NT2/D1 (cell line): ENCODE data around the gene CRYBG2.

Experiments
- DNase-seq: peaks from one replicate; pipeline ENCODE4 v3.0.0-alpha.2; 2011; ENCODE audit warnings: low read depth, low spot score
- H3K27me3 ChIP-seq: 2 replicates; pipeline ENCODE4 v1.6.0; 2011; ENCODE audit warnings: mild to moderate bottlenecking; ENCODE audit not compliant: insufficient read length, insufficient read depth
- H3K36me3 ChIP-seq: 2 replicates; pipeline ENCODE4 v1.6.1; 2011; ENCODE audit warnings: mild to moderate bottlenecking, low read length, mixed read lengths; ENCODE audit not compliant: insufficient read depth, insufficient read length
- H3K4me1 ChIP-seq: 2 replicates; pipeline ENCODE4 v1.5.1; 2011; ENCODE audit not compliant: insufficient read depth, insufficient read length
- H3K4me3 ChIP-seq: 2 replicates; pipeline ENCODE4 v1.5.1; 2011; ENCODE audit warnings: low read depth; ENCODE audit not compliant: insufficient read length
- H3K9ac ChIP-seq: 2 replicates; pipeline ENCODE4 v1.6.0; 2011; ENCODE audit warnings: low read depth; ENCODE audit not compliant: insufficient read length
- H3K9me3 ChIP-seq: 2 replicates; pipeline ENCODE4 v1.5.1; 2011; ENCODE audit warnings: mild to moderate bottlenecking, low read length; ENCODE audit not compliant: insufficient read depth
- SUZ12 ChIP-seq: IDR thresholded peaks from 2 replicates; pipeline ENCODE4 v1.6.1; 2011; ENCODE audit not compliant: insufficient read length, insufficient read depth; ENCODE audit errors: extremely low read depth
- YY1 ChIP-seq: IDR thresholded peaks from 2 replicates; pipeline ENCODE4 v1.6.1; 2011; ENCODE audit not compliant: insufficient read length, insufficient read depth
- ZNF274 ChIP-seq: IDR thresholded peaks from 2 replicates; pipeline ENCODE4 v1.6.1; 2011; ENCODE audit warnings: mild to moderate bottlenecking, low read depth, low read length

CRYBG2 gene

GRCh38 chr1:26285366-26286063, 68.4 kb downstream of the CRYBG2 start:
- H3K9me3 ChIP-seq: no peaks in the 10 kb centered on the region
- no peak overlapping the region for H3K4me3 ChIP-seq
- no peaks in the 10 kb centered on the region for H3K27me3 ChIP-seq
- peak; percentile 84 for DNase-seq
- H3K9ac ChIP-seq: peak overlapping the region; percentile 22
- H3K4me1 ChIP-seq: peaks cover 46% of the 10 kb centered on the region
- H3K36me3 ChIP-seq: peaks cover 35% of the 10 kb centered on the region
- TF ChIP-seq ZNF274 (no peak), SUZ12 (no peak), YY1 (no peak)

GRCh38 chr1:26284597-26285347, 69.2 kb downstream of the CRYBG2 start:
- TF ChIP-seq YY1 (no peak), SUZ12 (no peak), ZNF274 (no peak)
- peaks cover 35% of the 10 kb centered on the region for H3K36me3 ChIP-seq
- H3K4me1 ChIP-seq: peaks cover 40% of the 10 kb centered on the region
- no peaks in the 10 kb centered on the region for H3K27me3 ChIP-seq
- no peak overlapping the region for H3K4me3 ChIP-seq
- DNase-seq: no peak
- H3K9ac ChIP-seq: peak overlapping the region; percentile 46
- no peaks in the 10 kb centered on the region for H3K9me3 ChIP-seq

DNA sequence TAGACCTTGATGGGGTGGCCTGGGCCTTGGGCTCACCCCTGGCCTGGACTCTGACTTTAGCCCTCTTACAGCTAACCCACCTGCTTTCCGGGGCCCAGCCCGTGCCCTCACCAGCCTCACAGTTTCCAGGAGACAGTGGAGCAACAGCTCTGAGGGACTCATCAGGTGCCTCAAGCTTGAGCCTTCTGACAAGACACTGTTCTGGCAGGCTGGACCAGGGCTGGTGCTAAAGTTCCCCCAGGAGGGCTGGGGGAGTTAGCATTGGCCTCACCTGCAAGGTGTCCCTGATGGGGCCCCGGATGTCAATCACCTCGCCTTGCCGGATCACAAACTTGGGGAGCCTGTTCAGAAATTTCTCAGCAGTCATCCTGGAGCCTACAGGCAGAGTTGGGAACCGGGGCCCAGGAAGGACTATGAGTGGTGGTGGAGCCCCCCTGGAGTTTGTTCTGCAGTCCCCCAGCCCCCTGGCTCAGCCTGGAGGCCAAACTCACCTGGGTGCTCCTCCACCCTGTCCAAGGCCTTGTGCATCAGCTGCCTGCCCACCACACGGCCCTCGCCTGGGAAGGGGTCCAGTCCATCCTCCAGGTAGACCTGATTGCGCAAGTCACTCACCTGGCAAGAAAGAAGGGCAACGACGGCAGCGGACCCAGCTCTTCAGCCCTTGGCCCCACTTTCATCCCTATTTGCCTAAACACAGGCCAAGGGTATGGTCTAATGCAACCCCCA, 69.9 kb downstream of the CRYBG2 start:
- no peaks in the 10 kb centered on the region for H3K9me3 ChIP-seq
- no peaks in the 10 kb centered on the region for H3K27me3 ChIP-seq
- H3K9ac ChIP-seq: no peak overlapping the region
- H3K4me3 ChIP-seq: no peak overlapping the region
- peaks cover 39% of the 10 kb centered on the region for H3K4me1 ChIP-seq
- peaks cover 30% of the 10 kb centered on the region for H3K36me3 ChIP-seq
- DNase-seq: no peak
- TF ChIP-seq YY1 (no peak), ZNF274 (no peak), SUZ12 (no peak)

- H3K36me3 ChIP-seq: peaks cover 36% of the 10 kb centered on the region
- no peak overlapping the region for H3K4me3 ChIP-seq
- H3K27me3 ChIP-seq: no peaks in the 10 kb centered on the region
- H3K9me3 ChIP-seq: no peaks in the 10 kb centered on the region
- no peak overlapping the region for H3K9ac ChIP-seq
- no peak for DNase-seq
- no peak for TF ChIP-seq SUZ12
- TF ChIP-seq ZNF274: no peak
- TF ChIP-seq YY1: no peak
- H3K4me1 ChIP-seq: peaks cover 39% of the 10 kb centered on the region
Observed at GRCh38 chr1:26283279-26283853, 70.6 kb downstream of the CRYBG2 start.

DNA sequence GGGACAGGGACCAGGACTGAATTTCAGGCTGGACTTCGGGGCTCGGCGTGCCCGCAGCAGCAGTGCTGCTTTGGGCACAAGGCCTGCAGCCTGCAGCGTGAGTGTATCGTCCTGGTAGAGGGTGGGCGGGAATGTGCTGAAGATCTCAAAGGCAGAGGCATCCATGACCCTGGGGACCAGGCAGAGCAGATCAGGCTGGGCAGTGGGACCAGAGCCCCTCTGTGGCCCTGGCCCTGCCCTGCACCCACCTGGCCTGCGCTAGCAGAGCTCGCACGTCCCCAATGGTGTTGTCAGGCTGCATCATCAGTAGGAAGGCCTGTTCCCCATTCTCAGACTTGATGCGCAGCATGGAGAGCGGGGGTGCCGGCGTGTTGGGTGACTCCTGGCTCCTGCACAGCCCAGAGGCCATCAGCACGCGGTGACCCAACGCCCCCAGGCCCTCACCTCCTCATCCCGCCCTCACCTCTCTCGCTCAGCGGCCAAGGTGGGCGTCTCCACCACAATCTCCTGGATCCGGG, 71.5 kb downstream of the CRYBG2 start:
- Histone ChIP-seq H3K27me3 (no peaks in the 10 kb centered on the region), H3K4me1 (peaks cover 39% of the 10 kb centered on the region), H3K4me3 (no peak overlapping the region), H3K9me3 (no peaks in the 10 kb centered on the region), H3K36me3 (peaks cover 45% of the 10 kb centered on the region), H3K9ac (peak overlapping the region; percentile 57)
- TF ChIP-seq ZNF274 (no peak), YY1 (no peak), SUZ12 (no peak)
- DNase-seq: no peak

GRCh38 chr1:26281971-26282370, 72.0 kb downstream of the CRYBG2 start:
- Histone ChIP-seq H3K36me3 (peaks cover 50% of the 10 kb centered on the region), H3K9ac (peak overlapping the region; percentile 57), H3K27me3 (no peaks in the 10 kb centered on the region), H3K9me3 (no peaks in the 10 kb centered on the region), H3K4me3 (no peak overlapping the region), H3K4me1 (peaks cover 39% of the 10 kb centered on the region)
- TF ChIP-seq ZNF274: no peak
- no peak for TF ChIP-seq SUZ12
- no peak for TF ChIP-seq YY1
- peak; percentile 63 for DNase-seq
